HepG2 (cell line): ENCODE measurements around the gene PSMD9. TPM values are rescaled to one million over a fixed set of nuclear protein-coding genes. Genes with fewer than 3 reads are reported as not detected.

ENCODE experiments used
- BCL3 ChIP-seq: sonication (generic); formaldehyde crosslinking; IDR thresholded peaks from 2 replicates; pipeline ENCODE4 v1.5.1; 2020; ENCODE audit warnings: mild to moderate bottlenecking, missing genetic modification reagents, moderate library complexity
- CBFB ChIP-seq: sonication (generic); formaldehyde crosslinking; IDR thresholded peaks from 2 replicates; pipeline ENCODE4 v1.4.0; 2020; ENCODE audit warnings: missing genetic modification reagents
- FOSL2 ChIP-seq: sonication (generic); formaldehyde crosslinking; IDR thresholded peaks from 2 replicates; pipeline ENCODE4 v1.4.0; 2020; ENCODE audit warnings: missing genetic modification reagents
- HOXA7 ChIP-seq: sonication (generic); formaldehyde crosslinking; IDR thresholded peaks from 2 replicates; pipeline ENCODE4 v1.8.1; 2022; ENCODE audit warnings: mild to moderate bottlenecking, missing genetic modification reagents, moderate library complexity
- HOXA9 ChIP-seq: sonication (generic); formaldehyde crosslinking; IDR thresholded peaks from 2 replicates; pipeline ENCODE4 v1.8.1; 2022; ENCODE audit warnings: missing genetic modification reagents, mild to moderate bottlenecking, moderate library complexity, borderline replicate concordance
- KIAA2018 ChIP-seq: sonication (generic); formaldehyde crosslinking; IDR thresholded peaks from 2 replicates; pipeline ENCODE4 v1.5.0; 2020; ENCODE audit warnings: mild to moderate bottlenecking, missing genetic modification reagents, borderline replicate concordance
- SOX5 ChIP-seq: IDR thresholded peaks from 2 replicates; pipeline ENCODE4 v1.6.1; 2016; ENCODE audit warnings: borderline replicate concordance
- SUZ12 ChIP-seq: fragments of 150-350 bp; IDR thresholded peaks from 2 replicates; pipeline ENCODE4 v1.6.1; 2014; ENCODE audit warnings: low read depth, low read length
- TAF15 ChIP-seq: fragments of 200-400 bp; formaldehyde crosslinking; IDR thresholded peaks from one replicate; pipeline ENCODE4 v1.6.1; 2018; ENCODE audit warnings: mild to moderate bottlenecking, low read depth, low read length; ENCODE audit not compliant: poor library complexity, severe bottlenecking
- TFDP1 ChIP-seq: IDR thresholded peaks from 2 replicates; pipeline ENCODE4 v1.6.1; 2016; ENCODE audit warnings: missing compliant biosample characterization, missing genetic modification reagents, borderline replicate concordance
- TFDP2 ChIP-seq: sonication (generic); formaldehyde crosslinking; IDR thresholded peaks from 2 replicates; pipeline ENCODE4 v1.4.0; 2020; ENCODE audit warnings: missing genetic modification reagents
- ZBTB21 ChIP-seq: sonication (generic); formaldehyde crosslinking; IDR thresholded peaks from 2 replicates; pipeline ENCODE4 v1.4.0; 2020; ENCODE audit warnings: missing genetic modification reagents
- ZNF644 ChIP-seq: IDR thresholded peaks from 2 replicates; pipeline ENCODE4 v1.6.1; 2016; ENCODE audit warnings: low read depth
- ZNF737 ChIP-seq: sonication (generic); formaldehyde crosslinking; IDR thresholded peaks from 2 replicates; pipeline ENCODE4 v1.5.0; 2020; ENCODE audit warnings: missing genetic modification reagents, mild to moderate bottlenecking, borderline replicate concordance
- ZNF746 ChIP-seq: sonication (generic); formaldehyde crosslinking; IDR thresholded peaks from 2 replicates; pipeline ENCODE4 v1.8.0; 2022; ENCODE audit warnings: mild to moderate bottlenecking, missing genetic modification reagents
- ZNF781 ChIP-seq: sonication (generic); formaldehyde crosslinking; IDR thresholded peaks from 2 replicates; pipeline ENCODE4 v1.5.1; 2020; ENCODE audit warnings: borderline replicate concordance, mild to moderate bottlenecking, missing genetic modification reagents; ENCODE audit errors: not compliant biosample characterization
- ZSCAN22 ChIP-seq: sonication (generic); formaldehyde crosslinking; IDR thresholded peaks from 2 replicates; pipeline ENCODE4 v1.4.0; 2020; ENCODE audit warnings: mild to moderate bottlenecking, missing genetic modification reagents
- polyA plus RNA-seq, 8 experiments: library from polyadenylated mRNA; depleted of rRNA in 3 of 8; stranded (reverse) in 7 of 8; unstranded in 1 of 8; fragments of >200 nt; fragmentation: Illumina TruSeq in 4 of 8; extraction: Trizol in 4 of 8; gene quantifications; 2 replicates each; pipeline versions ENCODE4 v1.2.1 to v1.2.3, GENCODE V29; 2011 to 2016; ENCODE audit warnings: low read depth in 4 of 8, missing spikeins in 1 of 8, mixed read lengths in 1 of 8; ENCODE audit not compliant: insufficient read depth in 1 of 8
- total RNA-seq, 5 experiments: library from RNA; depleted of rRNA; stranded (reverse); fragments of >200 nt; fragmentation: Illumina TruSeq; extraction: Trizol; gene quantifications; 2 replicates each; pipeline ENCODE4 v1.2.3, GENCODE V29; 2016; ENCODE audit warnings: low read depth in 1 of 5

Gene PSMD9
- total and polyA plus RNA-seq, 2 of the 13 experiments (the other 11 are each of a cell fraction or from before 2014, with no cell fraction given), result 41.4 to 61.1 TPM

- TF ChIP-seq KIAA2018 (CRISPR knock-in tag) (no peak), ZNF746 (0 out of 2 replicates have a peak, but pooled peaks have one; percentile 43), ZNF644 (CRISPR knock-in tag) (peak; percentile 71; the same call in 1 of the 2 replicates), ZNF781 (CRISPR knock-in tag) (peak; percentile 86), BCL3 (peak; percentile 91; the same call in 1 of the 2 replicates), ZSCAN22 (CRISPR knock-in tag) (0 out of 2 replicates have a peak, but pooled peaks have one; percentile 63), TFDP2 (peak; percentile 84), ZNF737 (CRISPR knock-in tag) (0 out of 2 replicates have a peak, but pooled peaks have one; percentile 44), SUZ12 (no peak), FOSL2 (CRISPR knock-in tag) (peak; percentile 95), CBFB (CRISPR knock-in tag) (peak; percentile 83; the same call in 1 of the 2 replicates), HOXA7 (CRISPR knock-in tag) (no peak), HOXA9 (peak; percentile 83; the same call in 1 of the 2 replicates), TFDP1 (CRISPR knock-in tag) (peak; percentile 76; the same call in 1 of the 2 replicates), TAF15 (peak; percentile 61), SOX5 (CRISPR knock-in tag) (peak; percentile 75), ZBTB21 (CRISPR knock-in tag) (no peak)
Observed at GRCh38 chr12:121888478-121889273, at the start of gene PSMD9 (continued).
